HEK293 (cell line): ENCODE results near the gene KIRREL3.

Experiments used
- CTCF ChIA-PET: fragments of 350-600 bp; formaldehyde crosslinking; extraction: SDS; loops from one replicate; lab custom pipeline; 2021; ENCODE audit warnings: antibody characterized with exemption; lab: Yijun Ruan, JAX
- POLR2A ChIA-PET: fragments of 300-600 bp; formaldehyde crosslinking; extraction: SDS; loops from one replicate; lab custom pipeline; 2020; ENCODE audit warnings: antibody characterized with exemption, inconsistent platforms; lab: Yijun Ruan, JAX
- H3K27ac ChIP-seq: fragments of 200-500 bp; sonication (Bioruptor generic); 2 replicates; pipeline ENCODE4 v1.5.1; 2014; ENCODE audit warnings: low read depth, low read length, control low read depth, inconsistent platforms; ENCODE audit errors: extremely low read depth
- H3K36me3 ChIP-seq, 2 experiments: fragments of 200-500 bp in 1 of 2; sonication (Bioruptor generic) in 1 of 2; 1 replicate in 1 of 2; 2 replicates in 1 of 2; pipeline ENCODE4 v1.5.1; 2014 to 2017; ENCODE audit warnings: inconsistent platforms in 2 of 2, low read length in 2 of 2; ENCODE audit not compliant: control insufficient read depth in 2 of 2, insufficient read depth in 1 of 2
- H3K4me1 ChIP-seq: fragments of 200-500 bp; sonication (Bioruptor generic); 2 replicates; pipeline ENCODE4 v1.5.1; 2014; ENCODE audit warnings: mild to moderate bottlenecking, low read length, inconsistent platforms; ENCODE audit not compliant: control insufficient read depth, insufficient read depth
- H3K4me3 ChIP-seq: 2 replicates; pipeline ENCODE4 v1.5.1; 2011; ENCODE audit warnings: low read depth, mild to moderate bottlenecking, control low read depth, low read length, moderate library complexity
- H3K9me3 ChIP-seq: fragments of 200-500 bp; sonication (Bioruptor generic); 2 replicates; pipeline ENCODE4 v1.5.1; 2014; ENCODE audit warnings: low read depth, low read length, inconsistent platforms; ENCODE audit not compliant: control insufficient read depth, insufficient read depth
- BCL11A ChIP-seq: fragments of 450-650 bp; formaldehyde crosslinking; IDR thresholded peaks from 2 replicates; pipeline ENCODE4 v1.5.1; 2016; ENCODE audit warnings: low read depth, missing biosample characterization, missing genetic modification characterization
- GLIS2 ChIP-seq: fragments of 450-650 bp; formaldehyde crosslinking; IDR thresholded peaks from 2 replicates; pipeline ENCODE4 v1.5.1; 2016; ENCODE audit warnings: missing biosample characterization, missing genetic modification characterization
- KLF8 ChIP-seq: fragments of 450-650 bp; formaldehyde crosslinking; IDR thresholded peaks from 2 replicates; pipeline ENCODE4 v1.5.1; 2016; ENCODE audit warnings: missing biosample characterization, missing genetic modification characterization
- PBX3 ChIP-seq: sonication (generic); formaldehyde crosslinking; IDR thresholded peaks from 2 replicates; pipeline ENCODE4 v1.8.1; 2022; ENCODE audit warnings: mild to moderate bottlenecking, moderate library complexity, missing genetic modification reagents
- REST ChIP-seq: fragments of 450-650 bp; formaldehyde crosslinking; IDR thresholded peaks from 2 replicates; pipeline ENCODE4 v1.5.1; 2016; ENCODE audit warnings: missing biosample characterization, missing genetic modification characterization
- SP3 ChIP-seq: fragments of 450-650 bp; formaldehyde crosslinking; IDR thresholded peaks from 2 replicates; pipeline ENCODE4 v1.5.1; 2016; ENCODE audit warnings: missing biosample characterization, missing genetic modification characterization
- TRIM28 ChIP-seq: IDR thresholded peaks from 2 replicates; pipeline ENCODE4 v1.6.1; 2011; ENCODE audit warnings: low read length, control low read depth, borderline replicate concordance
- YY2 ChIP-seq: fragments of 450-650 bp; formaldehyde crosslinking; IDR thresholded peaks from 2 replicates; pipeline ENCODE4 v1.5.1; 2016; ENCODE audit warnings: missing biosample characterization, missing genetic modification characterization
- ZBTB11 ChIP-seq: fragments of 450-650 bp; formaldehyde crosslinking; conservative IDR thresholded peaks from 2 replicates; pipeline ENCODE4 v1.5.1; 2016; ENCODE audit warnings: low read depth, missing biosample characterization, missing genetic modification characterization
- ZNF10 ChIP-seq: fragments of 450-650 bp; formaldehyde crosslinking; IDR thresholded peaks from 2 replicates; pipeline ENCODE4 v1.5.1; 2017; ENCODE audit warnings: missing biosample characterization, missing genetic modification characterization
- ZNF18 ChIP-seq: fragments of 450-650 bp; formaldehyde crosslinking; IDR thresholded peaks from 2 replicates; pipeline ENCODE4 v1.5.1; 2016; ENCODE audit warnings: missing biosample characterization, missing genetic modification characterization
- ZNF391 ChIP-seq: fragments of 450-650 bp; formaldehyde crosslinking; IDR thresholded peaks from 2 replicates; pipeline ENCODE4 v1.5.1; 2016; ENCODE audit warnings: low read depth, missing biosample characterization, missing genetic modification characterization, borderline replicate concordance
- ZNF449 ChIP-seq: fragments of 450-650 bp; formaldehyde crosslinking; IDR thresholded peaks from 2 replicates; pipeline ENCODE4 v1.5.1; 2017; ENCODE audit warnings: missing biosample characterization, mild to moderate bottlenecking, missing genetic modification characterization, moderate library complexity
- ZNF555 ChIP-seq: fragments of 450-650 bp; formaldehyde crosslinking; conservative IDR thresholded peaks from 2 replicates; pipeline ENCODE4 v1.5.1; 2017; ENCODE audit warnings: missing biosample characterization, mild to moderate bottlenecking, missing genetic modification characterization, inconsistent platforms
- ZNF658 ChIP-seq: fragments of 450-650 bp; formaldehyde crosslinking; IDR thresholded peaks from 2 replicates; pipeline ENCODE4; 2016; ENCODE audit warnings: missing biosample characterization, missing genetic modification characterization
- ZNF792 ChIP-seq: fragments of 450-650 bp; formaldehyde crosslinking; IDR thresholded peaks from 2 replicates; pipeline ENCODE4 v1.5.1; 2016; ENCODE audit warnings: missing biosample characterization, missing genetic modification characterization
- ZSCAN30 ChIP-seq: fragments of 450-650 bp; IDR thresholded peaks from 2 replicates; pipeline ENCODE4 v1.5.1; 2018; ENCODE audit warnings: missing biosample characterization, mild to moderate bottlenecking, missing genetic modification characterization, moderate library complexity

KIRREL3 gene

GRCh38 chr11:126722006-126722736 is 278.4 kb downstream of the KIRREL3 start:
- no peak overlapping the region for H3K27ac ChIP-seq
- no peaks in the 10 kb centered on the region for H3K36me3 ChIP-seq
- no peaks in the 10 kb centered on the region for H3K9me3 ChIP-seq
- POLR2A ChIA-PET, result no interaction called here
- no peak for TF ChIP-seq GLIS2
- TF ChIP-seq, all 188 proteins: peak for 0
- Histone ChIP-seq H3K4me1 (no peaks in the 10 kb centered on the region), H3K4me3 (no peak overlapping the region)
- CTCF ChIA-PET, result interaction anchor here (0.7 to 1.1 kb wide), 3 partner anchors 19 to 1325 kb away, joined by 3 to 5 read pairs (median 3); no protein-coding TSS in a partner anchor

- TF ChIP-seq ZBTB11 (no peak), ZNF10 (no peak), ZNF391 (tag by site-specific recombination) (no peak), YY2 (tag by site-specific recombination) (no peak), PBX3 (CRISPR knock-in tag) (no peak), ZNF18 (no peak), ZNF449 (tag by site-specific recombination) (no peak), SP3 (tag by site-specific recombination) (no peak), ZNF555 (no peak), TRIM28 (no peak), ZNF658 (tag by site-specific recombination) (no peak), ZSCAN30 (tag by site-specific recombination) (no peak), KLF8 (tag by site-specific recombination) (no peak), ZNF792 (tag by site-specific recombination) (no peak), REST (no peak), BCL11A (tag by site-specific recombination) (no peak)
- no peak overlapping the region for H3K27ac ChIP-seq
- ChIA-PET POLR2A (no interaction called here), CTCF (no interaction called here)
- H3K9me3 ChIP-seq, result no peaks in the 10 kb centered on the region
- H3K4me1 ChIP-seq, result no peaks in the 10 kb centered on the region
- H3K36me3 ChIP-seq, result no peaks in the 10 kb centered on the region
- H3K4me3 ChIP-seq, result no peak overlapping the region
These were observed 279.9 kb downstream of the KIRREL3 start for GRCh38 chr11:126720539-126721235.
